ENCODE measurements around the gene BSPH1.

- TF ChIP-seq ZNF565 (CRISPR knock-in tag; conservative IDR thresholded peaks at IDR 0.05; ENCODE audit: low read depth): no peak
- TF ChIP-seq RARB (CRISPR knock-in tag; IDR thresholded peaks at IDR 0.05): no peak
- TF ChIP-seq PATZ1 (CRISPR knock-in tag; IDR thresholded peaks at IDR 0.05; ENCODE audit: borderline replicate concordance): no peak
- no peak for TF ChIP-seq ZC3H10 (CRISPR knock-in tag; IDR thresholded peaks at IDR 0.05)
- TF ChIP-seq ZFP3 (CRISPR knock-in tag; IDR thresholded peaks at IDR 0.05): no peak
- TF ChIP-seq ARNTL (CRISPR knock-in tag; IDR thresholded peaks at IDR 0.05; ENCODE audit: borderline replicate concordance, low read depth): no peak
- TF ChIP-seq BACH2 (CRISPR knock-in tag; IDR thresholded peaks at IDR 0.05; ENCODE audit: borderline replicate concordance): no peak
- no peak for TF ChIP-seq TCF4 (CRISPR knock-in tag; IDR thresholded peaks at IDR 0.05; ENCODE audit: borderline replicate concordance)
- TF ChIP-seq ZFP30 (CRISPR knock-in tag; IDR thresholded peaks at IDR 0.05): no peak
- TF ChIP-seq PPARA (CRISPR knock-in tag; IDR thresholded peaks at IDR 0.05; ENCODE audit: borderline replicate concordance): no peak
- TF ChIP-seq CREB5 (CRISPR knock-in tag; IDR thresholded peaks at IDR 0.05; ENCODE audit: low read depth): no peak
- no peak for TF ChIP-seq CSDC2 (CRISPR knock-in tag; IDR thresholded peaks at IDR 0.05)
- no peak for TF ChIP-seq ZNF8 (CRISPR knock-in tag; IDR thresholded peaks at IDR 0.05)
- TF ChIP-seq GLIS3 (CRISPR knock-in tag; IDR thresholded peaks at IDR 0.05): no peak
These were observed 31.5 kb upstream of the BSPH1 start for GRCh38 chr19:48023518-48023917.
